ENCODE results near the gene IL17D.
A peak's percentile ranks its signal among the peaks of the same experiment; 100 is the strongest.

The IL17D gene

DNA sequence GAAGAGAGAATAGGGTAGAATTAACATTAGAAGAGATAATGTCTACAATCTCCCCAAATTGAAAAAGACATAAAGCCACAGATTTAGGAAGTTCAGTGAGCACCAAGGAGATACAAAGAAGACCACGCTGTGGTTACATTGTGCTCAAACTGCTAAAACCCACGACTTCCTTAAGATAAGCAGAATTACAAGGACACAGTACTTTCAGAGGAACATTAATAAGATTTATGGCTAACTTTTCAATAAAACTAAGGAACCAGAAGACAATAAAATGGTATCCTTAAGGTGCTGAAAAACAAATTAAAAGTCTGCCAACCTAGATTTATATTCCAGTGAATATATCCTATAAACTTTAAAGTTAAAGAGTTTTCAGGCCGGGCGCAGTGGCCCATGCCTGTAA, 7.4 kb upstream of the IL17D start:
- DNase-seq, result no peak

DNA sequence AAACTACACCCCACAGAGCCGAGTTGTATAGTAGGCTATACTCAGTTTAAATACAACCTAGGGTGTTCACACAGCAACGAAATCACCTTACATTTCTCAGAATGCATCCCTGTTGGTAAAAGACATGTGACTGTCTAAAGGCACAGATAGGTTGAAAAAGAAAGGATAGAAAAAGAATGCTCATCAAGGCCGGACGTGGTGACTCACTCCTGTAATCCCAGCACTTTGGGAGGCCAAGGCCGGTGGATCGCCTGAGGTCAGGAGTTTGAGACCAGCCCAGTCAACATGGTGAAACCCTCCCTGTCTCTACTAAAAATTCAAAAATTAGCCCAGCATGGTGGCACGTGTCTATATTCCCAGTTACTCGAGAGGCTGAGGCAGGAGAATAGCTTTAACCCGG, 3.8 kb upstream of the IL17D start:
- DNase-seq, result no peak

DNA sequence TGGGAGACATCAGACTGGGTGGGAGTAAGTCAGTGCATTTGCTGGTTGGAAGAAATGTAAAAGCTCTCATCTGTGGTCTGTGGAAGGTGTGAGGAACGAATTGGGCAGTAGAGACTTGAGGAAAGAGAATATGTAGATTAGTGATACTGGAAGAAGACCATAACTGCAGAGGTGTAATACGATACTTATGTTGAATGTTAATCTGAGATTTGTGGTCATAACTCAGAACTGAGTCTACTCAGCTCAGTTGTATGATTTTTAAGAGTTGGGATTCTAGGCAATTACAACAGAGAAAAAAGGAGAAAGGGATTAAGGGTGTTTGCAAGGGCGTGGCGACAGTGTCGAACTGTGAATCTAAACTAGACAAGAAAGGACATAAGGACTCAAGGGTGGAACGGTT, 3.2 kb upstream of the IL17D start:
- no peak for DNase-seq

DNA sequence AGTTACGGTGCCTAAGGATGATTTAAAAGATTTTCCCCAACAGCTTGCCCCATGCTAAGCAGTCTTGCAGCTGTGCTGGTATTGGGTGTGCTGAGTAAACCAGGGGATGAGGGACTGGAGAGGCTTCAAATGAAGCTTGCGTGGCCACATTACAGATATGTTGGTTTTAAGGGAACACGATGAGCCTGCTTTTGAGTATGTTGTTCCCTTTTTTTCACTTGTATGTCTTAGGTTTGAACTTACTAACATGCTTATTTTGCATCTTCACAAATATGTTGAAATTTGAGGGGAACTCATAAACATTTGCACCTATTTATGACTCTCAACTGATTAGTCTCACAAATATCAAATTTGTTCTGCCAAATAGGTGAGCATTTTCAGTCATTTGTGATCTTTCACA, 2.0 kb upstream of the IL17D start:
- DNase-seq, result no peak

DNA sequence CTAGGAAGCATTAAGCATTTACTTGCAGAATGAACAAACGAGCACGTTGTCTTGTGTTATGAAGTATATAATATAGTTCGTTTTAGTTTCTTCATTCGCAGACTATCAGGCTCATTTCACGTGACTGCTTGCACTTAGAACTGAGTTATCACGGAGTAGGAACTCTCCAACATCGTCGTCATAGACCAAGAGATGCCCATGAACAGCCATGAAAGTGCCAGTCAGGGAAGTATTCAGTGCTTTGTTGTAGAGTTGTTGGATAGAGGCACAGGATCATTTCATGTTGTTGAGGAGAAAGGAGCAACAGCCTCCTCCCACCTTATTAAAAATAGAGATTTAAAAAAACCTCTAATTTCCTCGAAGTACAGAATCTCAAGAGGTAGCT, 977 bp upstream of the IL17D start:
- no peak for DNase-seq

DNA sequence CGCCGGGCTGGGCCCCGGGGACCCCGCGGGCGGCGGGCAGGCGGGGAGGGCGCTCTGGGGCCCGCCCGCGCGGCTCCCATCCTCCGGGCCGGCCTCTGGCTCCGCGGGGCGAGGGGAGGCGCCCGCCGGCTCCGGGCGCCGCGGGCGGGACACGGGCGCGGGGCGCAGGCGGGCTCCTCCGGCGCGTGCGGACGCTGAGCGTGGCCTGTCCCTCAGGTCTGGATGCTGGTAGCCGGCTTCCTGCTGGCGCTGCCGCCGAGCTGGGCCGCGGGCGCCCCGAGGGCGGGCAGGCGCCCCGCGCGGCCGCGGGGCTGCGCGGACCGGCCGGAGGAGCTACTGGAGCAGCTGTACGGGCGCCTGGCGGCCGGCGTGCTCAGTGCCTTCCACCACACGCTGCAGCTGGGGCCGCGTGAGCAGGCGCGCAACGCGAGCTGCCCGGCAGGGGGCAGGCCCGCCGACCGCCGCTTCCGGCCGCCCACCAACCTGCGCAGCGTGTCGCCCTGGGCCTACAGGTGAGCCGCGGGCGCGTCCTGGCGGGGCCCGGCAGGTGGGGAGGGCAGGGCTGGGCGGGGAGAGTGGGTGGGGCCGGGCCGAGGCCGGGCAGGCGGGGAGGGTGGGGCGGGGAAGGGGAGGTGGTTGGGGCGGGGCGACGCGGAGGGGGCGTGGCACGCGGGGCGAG, 420 bp downstream of the IL17D start:
- peak; percentile 85 for DNase-seq

DNA sequence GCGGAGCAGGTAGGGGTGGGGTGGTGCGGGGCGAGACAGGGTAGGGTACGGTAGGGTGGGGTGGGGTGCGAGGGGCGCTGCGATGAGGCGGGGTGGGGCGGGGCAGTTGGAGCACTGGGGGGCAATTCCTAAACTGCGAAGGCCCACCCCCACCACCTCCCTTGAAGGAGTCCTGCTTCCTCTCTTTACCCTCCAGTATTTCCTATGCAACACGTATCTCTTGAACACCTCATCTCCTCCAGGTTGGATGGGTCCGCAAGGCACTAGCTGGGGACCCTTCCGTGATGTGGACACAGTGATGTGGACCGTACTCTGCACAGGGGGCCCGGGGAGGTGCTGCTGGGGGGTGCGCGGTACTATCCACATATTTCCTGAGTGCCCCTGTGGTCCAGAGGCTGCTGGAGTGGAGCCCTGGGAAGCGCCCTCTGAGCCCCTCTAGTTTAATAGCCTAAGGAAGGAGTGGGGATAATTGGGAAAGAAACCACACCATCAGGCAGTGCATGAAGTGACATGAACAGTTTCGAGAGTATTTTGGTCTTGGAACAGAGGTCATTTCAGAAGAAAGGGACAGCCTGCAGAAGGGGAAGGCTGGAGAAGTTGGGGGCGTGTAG, 1.1 kb downstream of the IL17D start:
- DNase-seq, result no peak

DNA sequence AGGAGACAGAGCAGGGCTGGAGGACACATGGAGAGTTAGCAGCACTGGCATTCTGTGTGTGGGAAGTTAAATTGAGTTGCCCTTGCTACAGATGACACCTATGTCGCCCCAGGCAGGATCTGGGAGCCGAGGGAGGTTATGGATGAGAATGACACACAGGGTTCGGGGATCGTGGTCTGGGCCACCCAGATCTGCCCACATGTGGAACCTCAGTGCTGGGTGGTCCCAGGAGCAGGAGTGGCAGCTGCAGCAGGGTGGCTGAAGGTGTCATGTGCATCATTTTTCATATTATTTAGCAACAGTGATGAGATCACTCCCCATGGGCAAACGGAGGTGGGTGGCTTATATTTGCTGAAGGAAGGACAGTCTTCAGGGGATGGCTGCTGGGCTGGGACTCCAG, 3.2 kb downstream of the IL17D start:
- DNase-seq, result no peak

DNA sequence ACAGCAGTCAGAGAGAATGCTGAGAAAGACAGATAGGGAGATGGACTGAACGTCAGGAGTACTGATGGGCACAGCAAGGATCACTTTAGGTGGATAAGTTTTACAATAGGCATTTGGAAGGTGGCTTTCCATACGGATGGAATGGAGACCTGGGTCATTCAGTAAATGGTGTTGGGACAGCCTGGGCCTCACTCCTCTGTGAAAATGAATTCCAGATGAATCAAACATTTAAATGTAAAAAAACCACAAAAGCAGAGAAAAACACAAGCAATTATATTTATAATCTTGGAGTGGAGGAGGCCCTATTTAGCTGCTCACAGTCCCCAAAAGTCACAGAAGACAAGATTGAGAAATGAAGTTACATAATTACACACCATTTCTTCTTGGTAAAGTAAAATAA, 4.7 kb downstream of the IL17D start:
- DNase-seq, result no peak

DNA sequence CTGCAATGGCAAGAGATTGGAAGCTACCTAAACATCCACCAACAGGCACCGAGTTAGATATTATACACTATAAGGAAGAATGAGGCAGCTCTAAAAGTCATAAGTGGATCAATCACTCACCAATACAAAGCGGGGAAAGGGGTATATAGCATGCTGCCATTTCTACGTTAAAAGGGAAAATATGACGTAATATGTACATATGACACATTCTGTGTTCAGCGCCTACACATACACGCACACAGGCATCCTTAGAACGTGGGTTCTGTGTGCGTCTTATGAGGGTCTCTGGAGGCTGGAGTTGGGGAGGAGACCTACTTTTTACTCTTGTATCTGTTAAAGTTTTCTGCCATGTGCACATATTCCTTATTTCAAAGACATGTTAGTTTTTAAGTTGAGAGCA, 5.9 kb downstream of the IL17D start:
- DNase-seq, result no peak

DNA sequence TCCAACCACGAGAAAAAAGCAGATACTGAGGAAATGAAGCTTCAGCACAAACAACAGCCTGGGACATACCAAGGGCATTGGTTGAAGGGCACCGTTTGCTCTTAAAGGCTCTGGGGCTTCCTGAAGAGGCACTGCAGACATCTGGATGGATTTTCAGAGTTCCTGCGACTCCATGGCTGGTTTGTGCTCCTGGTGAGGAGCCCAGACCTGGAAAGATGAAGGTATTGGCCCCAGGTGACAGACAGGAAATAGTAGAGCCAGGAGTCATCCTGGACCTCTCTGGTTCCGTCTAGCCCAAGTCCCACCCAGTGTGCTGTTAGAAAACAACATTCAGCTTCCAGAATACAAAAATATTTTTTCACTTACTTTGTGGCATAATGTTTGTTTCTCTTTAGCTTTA, 6.3 kb downstream of the IL17D start:
- no peak for DNase-seq

DNA sequence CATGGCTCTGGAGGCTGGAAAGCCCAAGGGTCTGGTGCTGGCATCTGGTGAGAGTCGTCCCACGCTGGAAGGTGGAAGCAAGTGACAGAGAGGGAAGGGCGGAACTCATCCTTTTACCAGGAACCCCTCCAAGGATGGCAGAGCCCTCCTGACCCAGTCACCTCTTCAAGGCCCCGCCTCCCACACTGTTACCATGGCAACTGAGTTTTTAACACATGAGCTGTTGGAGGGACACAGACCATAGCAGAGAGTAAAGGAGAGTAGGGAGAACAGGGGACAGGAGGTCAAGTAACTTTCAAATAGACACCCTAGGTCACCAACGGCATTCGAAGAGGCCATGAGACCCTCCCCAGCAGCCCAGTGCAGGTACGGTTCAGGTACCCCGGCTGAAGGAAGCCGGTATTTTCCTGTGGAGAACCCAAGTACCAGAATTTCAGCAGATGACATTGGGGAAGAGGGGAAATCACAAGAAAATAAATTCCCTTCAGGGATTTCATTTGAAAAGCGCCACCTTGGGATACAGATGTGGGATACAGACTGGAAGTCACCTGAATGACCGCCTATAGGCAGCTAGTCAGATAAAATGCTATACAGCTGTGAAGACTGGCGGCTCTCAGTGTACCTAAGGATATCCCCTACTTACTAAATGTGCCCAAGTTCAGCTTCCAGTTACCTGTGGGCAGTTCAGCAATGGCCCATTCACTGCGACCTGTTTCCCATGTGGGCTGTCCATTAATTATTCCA, 8.0 kb downstream of the IL17D start:
- DNase-seq, result no peak

DNA sequence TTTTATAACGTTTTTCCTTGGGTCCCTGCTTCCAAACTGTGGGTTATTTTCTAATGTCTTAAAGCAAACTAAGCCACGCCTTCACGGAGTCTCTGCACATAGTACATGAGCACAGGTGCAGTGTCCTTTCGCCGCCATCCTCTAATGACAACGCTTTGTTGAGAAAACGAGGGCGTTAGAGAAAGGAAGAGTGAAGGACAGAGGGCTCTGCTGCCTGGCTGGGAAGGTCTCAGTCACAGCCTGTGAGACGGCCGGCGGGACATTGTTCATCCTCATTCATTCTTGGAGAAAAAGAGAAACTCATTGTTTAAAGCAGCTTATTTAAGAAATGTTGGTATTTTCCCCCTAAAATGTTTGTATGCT, 9.5 kb downstream of the IL17D start:
- DNase-seq, result no peak

DNA sequence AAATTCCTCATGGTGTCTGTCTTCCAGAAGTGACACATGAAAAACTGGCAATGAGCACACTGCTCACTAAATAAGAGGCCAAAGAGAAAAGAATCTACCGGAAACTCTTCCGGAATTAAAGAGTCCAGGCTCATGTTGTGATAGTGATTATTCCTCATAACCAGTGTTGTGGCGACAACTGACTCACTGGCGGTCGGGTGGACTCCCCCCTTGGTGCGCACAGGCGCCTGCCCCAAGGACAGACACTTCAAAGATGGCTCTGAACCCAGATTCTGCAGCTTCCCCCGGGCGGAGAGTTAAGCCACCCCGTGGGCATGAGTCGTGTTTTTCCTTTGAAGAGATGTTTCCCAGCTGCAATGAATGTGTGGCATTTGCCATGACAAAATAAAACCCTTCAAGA, 10.3 kb downstream of the IL17D start:
- no peak for DNase-seq

DNA sequence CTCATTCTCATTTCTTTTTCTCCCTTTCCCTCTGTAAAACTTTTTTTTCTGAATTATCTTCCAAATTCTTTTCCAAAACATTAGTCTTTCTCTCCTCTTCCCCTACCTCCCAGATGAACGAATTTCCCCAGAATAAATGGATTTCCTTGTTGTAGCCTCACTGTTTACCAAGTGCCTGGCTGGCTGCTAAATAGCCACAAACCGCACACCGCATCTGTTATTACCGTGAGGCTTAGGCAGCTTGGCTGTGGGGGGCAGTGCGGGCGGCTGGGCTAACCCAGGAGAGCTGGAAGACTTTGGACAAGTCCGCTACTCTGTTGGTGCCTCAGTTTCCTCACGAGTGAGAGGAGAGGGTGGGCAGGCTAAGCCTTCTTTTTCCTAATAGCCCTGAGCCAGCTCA, 10.7 kb downstream of the IL17D start:
- no peak for DNase-seq

DNA sequence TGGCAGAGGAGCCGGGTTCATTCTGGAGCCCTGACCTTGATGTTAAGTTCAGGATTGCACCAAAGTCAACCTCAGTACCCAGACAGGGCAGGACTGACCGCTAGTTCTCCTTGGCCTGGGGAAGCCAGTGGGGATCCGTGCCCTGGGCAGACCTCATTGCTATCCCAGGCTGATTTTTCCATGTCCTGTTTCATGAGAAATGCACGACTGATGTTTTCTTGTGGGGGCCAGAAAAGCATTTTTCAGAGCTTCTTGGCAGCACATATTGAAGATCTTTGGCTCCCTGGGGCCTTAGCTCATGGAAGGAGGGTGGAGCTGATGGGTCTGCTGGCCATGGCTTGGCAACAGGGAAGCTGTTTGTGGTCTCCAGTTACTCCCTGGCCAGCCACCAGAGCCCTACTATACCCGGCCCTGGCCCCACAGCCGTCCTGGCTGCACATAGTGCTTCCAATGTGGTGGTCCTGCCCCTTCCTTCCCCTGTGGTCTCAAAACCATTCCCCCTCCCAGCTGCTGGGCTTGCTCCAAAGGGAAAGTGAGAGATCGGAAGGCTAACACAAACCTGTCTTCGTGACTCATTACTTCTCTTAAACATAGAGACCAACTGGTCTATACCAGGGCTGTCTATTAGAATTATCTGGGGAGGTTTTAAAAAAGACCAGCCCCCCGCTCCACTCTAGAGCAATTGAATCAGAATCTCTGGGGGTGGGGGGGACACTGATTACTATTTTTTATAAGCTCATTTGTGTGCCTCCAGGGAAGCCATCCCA, 11.2 kb downstream of the IL17D start:
- DNase-seq, result no peak

DNA sequence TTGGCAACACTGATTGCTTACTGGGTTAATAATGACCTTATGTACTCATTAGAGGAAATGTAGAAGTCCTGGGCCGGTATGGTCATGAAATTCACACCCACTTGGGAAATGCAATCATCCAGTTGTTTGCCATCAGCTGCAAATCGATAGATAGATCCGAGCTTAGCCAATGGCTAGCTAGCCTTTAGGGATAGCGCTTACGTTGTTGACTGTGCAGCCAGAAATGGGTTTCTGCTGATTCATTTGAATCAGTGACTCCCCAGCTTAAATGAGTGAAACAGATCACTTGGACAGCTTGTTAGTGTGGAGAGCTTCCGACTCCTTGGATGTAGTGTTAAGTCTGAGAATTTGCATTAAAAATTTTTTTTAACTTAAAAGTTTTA, 11.8 kb downstream of the IL17D start:
- DNase-seq, result no peak

DNA sequence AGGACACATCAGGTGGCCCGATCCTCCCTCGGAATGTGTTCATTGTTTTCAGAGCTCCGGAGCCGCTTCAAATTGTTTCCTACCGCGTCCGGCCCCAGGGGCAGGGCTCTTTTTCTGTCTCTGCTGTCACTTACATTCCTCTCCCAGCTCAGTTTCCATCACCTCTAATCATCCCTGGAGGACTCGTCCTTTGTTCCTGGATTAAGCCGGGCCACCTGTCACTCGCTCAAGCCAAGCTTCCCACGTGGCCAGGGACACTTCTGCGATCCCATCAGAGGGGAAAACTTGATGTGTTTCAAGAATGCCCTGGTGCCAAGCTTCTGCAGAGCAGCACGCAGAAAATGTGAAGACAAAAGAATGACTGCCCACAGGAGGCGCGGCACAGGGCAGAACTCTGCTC, 13.5 kb downstream of the IL17D start:
- no peak for DNase-seq

DNA sequence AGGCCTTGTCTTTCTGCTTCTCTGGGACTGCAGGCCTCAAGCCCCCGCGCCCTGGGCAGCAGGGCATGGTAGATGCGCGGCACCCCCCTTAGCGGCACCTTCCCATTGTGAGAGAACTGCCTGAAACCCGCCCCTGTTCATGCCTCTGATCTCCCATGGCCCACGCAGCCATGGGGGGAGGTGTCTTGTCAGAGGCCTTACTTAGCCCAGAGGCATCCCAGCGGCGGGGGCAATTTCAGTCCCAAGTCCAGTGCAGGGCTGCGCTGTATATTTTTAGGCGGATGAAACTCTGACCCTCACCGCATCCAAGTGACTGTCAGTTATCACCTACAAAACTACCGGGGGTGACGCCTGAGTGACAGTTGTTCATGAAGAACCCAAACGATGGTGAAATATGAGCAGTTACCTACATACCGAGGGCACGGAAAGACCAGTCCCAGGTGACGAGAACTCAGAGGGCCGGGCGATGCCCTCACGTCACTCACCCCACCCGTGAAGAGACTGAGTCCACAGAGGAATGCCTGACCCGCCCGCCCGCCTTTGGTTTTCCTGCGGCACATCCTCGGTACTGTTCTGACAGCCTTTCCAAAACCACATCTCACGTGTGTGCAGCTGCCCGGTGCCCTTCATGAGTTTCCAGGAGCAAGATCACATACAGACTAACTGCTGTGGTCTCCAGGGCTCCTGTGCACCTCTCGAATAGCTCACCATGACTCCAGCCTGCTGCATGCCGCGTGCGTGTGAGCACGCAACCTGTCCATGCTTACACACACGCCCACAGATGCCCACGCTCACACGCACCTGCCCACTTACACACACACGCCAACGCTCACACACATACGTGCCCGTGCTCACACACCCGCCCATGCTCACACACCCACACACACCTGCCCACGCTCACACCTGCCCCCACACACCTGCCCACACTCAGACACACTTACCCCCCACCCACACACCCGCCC, 14.4 kb downstream of the IL17D start:
- DNase-seq, result no peak

DNA sequence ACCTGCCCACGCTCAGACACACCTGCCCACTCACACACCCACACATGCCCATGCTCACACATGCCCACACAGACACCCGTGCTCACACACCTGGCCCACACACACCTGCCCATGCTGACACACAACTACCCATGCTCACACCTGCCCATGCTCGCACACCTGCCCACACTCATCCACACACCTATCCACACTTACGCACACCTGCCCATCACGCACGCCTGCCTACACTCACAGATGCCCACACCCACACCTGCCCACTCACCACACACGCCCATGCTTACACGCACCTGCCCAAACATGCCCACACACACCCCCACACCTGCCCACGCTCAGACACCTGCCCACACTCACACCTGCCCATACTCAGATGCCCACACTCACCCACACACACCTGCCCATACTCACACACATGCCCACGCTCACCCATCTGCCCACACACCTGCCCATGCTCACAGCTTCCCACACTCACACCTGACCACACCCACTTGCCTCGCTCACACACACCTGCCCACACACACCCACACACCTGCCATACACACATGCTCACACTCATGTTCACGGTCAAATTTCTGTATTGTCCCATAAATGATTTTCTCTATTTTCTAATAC, 15.6 kb downstream of the IL17D start:
- DNase-seq, result no peak

DNA sequence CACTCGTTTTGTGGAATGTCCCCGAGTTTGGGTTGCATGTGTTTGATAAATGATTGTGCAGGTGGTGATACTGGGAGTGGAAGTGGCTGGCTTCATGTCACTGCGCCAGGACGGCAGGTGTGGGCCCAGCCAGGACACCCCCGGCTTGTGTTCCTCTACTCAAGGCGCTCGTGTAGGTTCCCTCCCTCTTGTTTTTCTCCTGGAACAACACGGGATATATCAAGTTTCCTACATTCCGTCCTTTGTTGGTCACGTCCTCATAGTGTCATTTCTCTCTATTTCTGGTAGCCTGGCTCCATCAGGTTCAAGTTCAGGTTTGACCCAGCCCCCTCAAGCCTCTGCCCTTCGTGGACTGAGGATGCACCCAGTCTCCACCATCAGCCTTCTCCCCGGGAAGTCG, 16.3 kb downstream of the IL17D start:
- no peak for DNase-seq

DNA sequence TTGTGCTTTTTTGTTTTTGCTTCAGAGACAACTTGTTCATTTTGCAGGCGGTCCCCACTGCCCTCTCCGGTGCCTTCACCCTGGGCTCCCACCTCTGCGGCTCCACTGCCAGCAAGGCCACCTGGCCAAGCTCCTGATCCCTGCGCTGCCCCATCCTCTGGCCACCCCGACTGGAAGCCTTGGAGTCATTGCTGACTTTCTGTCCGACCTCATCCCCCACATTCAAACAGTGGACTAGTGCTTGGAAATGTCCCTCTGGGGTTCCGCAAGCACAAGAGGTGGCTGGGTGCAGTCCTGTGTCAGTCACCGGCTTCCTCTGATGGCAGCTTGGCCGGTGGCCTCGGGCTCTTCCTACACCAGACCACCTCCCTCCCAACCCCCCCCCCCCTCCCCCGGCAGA, 17.0 kb downstream of the IL17D start:
- no peak for DNase-seq

Data from DMS153 (cell line).